Hematopoietic multipotent progenitor cell treated with erythropoietin and hydrocortisone succinate and interleukin-3 and kit ligand, for 4 days (in vitro differentiated cells): ENCODE measurements around the gene CDH6.
A peak's percentile ranks its signal among the peaks of the same experiment; 100 is the strongest.

Experiments
- DNase-seq: peaks from one replicate; pipeline ENCODE4 v3.0.0-alpha.2; 2015

The CDH6 gene

GRCh38 chr5:31255041-31255440 is 61.6 kb downstream of the CDH6 start:
- no peak for DNase-seq

GRCh38 chr5:31268256-31268655 is 74.8 kb downstream of the CDH6 start:
- no peak for DNase-seq

- DNase-seq = no peak
Observed at GRCh38 chr5:31268686-31269085, 75.2 kb downstream of the CDH6 start.

- DNase-seq = no peak
Observed at GRCh38 chr5:31269259-31269658, 75.8 kb downstream of the CDH6 start.

- DNase-seq = peak; percentile 60
Observed at GRCh38 chr5:31270396-31270795, 76.9 kb downstream of the CDH6 start.

DNA sequence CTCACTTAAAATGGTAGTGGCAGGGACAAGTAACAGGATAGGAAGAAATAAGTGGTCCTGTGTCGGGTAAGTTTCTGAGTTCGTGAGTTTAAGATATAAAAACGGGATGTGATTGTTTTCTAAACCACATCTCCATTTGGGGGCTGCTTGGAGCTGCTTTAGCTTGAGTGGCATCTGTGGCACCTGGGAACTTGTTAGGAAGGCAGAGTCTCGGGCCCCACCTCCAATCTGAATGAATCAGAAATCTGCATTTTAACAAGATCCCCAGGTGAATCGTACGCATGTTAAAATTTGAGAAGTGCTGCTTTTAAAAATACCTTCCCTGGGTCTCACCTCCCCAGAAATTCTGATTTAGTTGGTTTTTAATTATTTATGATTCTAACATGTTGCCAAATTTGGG is 78.1 kb downstream of the CDH6 start:
- no peak for DNase-seq

- DNase-seq = no peak
Observed at GRCh38 chr5:31273161-31273560, 79.7 kb downstream of the CDH6 start.

DNA sequence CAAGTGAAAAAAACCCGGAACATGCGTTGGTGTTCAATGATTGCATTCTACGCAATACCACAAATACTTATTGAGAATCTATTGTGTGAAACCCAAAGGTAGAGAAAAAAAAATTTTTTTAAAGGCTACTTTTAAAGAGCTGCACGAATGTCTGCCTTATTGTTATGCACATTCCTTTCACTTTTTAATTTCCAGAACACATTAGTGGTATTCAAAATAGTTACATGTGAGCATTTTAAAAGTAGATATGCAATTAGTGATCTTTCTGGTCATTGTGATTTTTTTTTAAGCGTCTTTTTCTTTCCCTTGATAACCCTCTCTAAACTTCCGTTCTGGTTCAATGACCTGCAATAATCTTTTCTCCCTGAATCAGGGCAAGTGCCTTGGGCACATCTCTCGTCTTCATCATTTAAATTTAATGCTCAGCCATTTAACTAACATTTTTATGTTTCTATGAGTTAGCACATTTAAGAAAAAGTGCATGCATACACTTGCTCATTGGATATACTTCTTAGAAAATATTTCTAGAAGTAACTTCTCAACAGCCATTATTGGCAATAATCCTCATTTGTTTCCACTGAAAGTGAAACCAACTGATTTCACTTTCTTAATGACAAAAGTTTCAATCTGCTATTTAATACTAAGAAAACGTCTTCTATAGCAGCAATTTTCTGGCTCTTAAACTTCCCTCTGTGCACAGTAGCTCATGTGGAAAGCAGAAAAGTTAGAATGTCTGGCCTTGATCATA is 80.3 kb downstream of the CDH6 start:
- no peak for DNase-seq

GRCh38 chr5:31280210-31280609 is 86.7 kb downstream of the CDH6 start:
- no peak for DNase-seq

DNA sequence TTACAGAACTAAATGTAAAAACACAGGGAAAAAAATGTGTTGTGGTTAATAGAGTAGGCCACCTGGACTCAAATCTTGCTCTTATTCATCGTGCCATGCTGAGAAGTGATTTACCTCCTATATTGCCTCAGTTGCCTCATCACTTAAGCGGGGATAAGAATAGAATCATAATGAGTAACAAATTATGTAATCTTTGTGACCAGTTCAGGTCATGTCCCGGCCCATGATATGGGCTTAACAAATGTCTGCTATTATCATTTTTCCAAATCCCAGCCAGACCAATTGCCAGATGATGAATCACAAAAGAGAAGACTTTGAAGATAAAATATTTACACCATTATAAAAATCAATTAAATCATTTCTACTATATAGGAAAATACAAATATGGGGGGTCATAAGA is 89.8 kb downstream of the CDH6 start:
- no peak for DNase-seq

DNA sequence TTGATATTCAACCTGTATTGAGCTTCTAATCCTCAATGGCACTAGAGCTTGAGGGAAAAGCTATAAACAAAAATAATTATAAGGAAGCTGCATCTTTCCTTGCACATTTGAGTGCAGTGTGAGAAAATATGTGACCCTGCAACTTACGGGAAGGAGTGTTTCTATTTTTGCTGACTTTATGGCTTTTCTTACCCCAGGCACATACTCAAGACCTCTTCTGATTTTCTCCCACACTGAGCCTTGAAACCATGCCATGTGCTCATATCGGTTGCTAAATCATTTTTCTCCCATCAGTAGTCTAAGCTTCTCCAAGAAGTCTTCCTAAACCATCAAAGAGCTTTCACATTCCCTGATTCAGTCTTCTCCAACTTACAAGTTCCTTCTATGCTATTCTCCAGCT is 91.5 kb downstream of the CDH6 start:
- DNase-seq = no peak

DNA sequence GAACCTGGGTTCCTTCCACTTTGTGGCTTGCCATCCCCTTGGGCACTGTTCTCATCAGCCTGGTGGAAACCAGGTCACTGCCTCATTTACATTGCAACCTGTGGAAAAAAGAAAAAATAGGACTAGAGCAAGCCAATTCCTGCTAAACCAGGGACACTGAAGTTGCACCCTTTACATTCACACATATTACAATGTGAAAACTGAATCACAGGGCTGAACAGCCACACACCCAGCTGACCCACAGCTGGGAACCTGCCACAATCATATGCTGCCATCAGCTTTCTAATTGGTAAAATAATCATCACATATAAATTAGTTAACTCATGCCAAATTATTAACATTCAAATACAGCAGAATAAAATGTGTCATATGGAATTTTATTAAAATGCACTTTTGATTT is 94.5 kb downstream of the CDH6 start:
- no peak for DNase-seq

- DNase-seq = no peak
Observed at GRCh38 chr5:31289429-31289828, 95.9 kb downstream of the CDH6 start.

- no peak for DNase-seq
Observed at GRCh38 chr5:31291323-31291854, 97.9 kb downstream of the CDH6 start.

DNA sequence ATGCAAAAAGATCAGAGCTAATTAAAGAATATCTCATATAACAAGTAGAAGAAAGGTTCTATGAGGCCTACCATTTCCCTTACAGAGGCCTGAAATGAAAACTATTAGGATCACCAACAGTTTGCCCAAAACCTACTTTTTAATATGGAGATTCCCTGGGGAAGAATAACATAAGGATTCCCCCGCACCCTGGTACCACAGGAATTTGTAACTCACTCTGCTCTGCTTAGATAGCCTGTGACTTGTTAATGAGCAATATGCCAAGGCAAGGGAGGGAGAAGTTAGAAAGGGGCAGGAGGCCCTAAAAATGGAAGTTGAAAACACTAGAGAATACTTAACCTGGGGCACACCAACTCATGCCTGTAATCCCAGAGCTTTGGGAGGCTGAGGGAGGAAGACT is 107.0 kb downstream of the CDH6 start:
- DNase-seq = no peak

GRCh38 chr5:31301833-31302232 is 108.3 kb downstream of the CDH6 start:
- no peak for DNase-seq

DNA sequence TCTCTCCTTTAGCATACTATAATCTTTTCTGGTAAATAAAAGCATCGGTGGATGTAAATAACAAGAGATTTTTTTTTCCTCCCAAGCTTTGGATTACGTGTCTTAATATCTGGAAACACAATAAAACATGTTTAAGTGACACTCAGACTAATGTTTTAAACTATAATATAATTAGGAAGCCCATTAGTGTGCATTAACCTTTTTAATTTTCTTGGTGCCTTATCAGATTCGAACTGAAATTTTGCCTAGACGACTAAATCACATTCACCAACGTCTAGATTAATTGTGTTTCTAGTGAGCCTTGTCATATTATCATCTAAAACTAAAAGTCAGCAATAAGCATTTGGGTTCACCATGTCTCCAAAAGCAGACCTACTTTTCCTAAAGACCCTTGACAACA is 110.2 kb downstream of the CDH6 start:
- DNase-seq = no peak

DNA sequence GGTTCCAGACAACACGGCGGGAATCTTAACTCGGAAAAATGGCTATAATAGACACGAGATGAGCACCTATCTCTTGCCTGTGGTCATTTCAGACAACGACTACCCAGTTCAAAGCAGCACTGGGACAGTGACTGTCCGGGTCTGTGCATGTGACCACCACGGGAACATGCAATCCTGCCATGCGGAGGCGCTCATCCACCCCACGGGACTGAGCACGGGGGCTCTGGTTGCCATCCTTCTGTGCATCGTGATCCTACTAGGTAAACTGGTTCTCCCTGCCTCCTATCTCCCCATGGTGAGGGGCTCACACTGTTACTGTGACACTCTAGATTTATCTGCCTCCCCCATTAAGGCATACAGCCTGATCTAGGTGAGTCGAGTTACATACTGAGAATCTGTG is 124.2 kb downstream of the CDH6 start:
- no peak for DNase-seq

- DNase-seq = no peak
Observed at GRCh38 chr5:31319335-31319734, 125.8 kb downstream of the CDH6 start.

GRCh38 chr5:31322946-31323345 is 129.5 kb downstream of the CDH6 start:
- DNase-seq = no peak

GRCh38 chr5:31324842-31325241 is 131.4 kb downstream of the CDH6 start:
- no peak for DNase-seq

DNA sequence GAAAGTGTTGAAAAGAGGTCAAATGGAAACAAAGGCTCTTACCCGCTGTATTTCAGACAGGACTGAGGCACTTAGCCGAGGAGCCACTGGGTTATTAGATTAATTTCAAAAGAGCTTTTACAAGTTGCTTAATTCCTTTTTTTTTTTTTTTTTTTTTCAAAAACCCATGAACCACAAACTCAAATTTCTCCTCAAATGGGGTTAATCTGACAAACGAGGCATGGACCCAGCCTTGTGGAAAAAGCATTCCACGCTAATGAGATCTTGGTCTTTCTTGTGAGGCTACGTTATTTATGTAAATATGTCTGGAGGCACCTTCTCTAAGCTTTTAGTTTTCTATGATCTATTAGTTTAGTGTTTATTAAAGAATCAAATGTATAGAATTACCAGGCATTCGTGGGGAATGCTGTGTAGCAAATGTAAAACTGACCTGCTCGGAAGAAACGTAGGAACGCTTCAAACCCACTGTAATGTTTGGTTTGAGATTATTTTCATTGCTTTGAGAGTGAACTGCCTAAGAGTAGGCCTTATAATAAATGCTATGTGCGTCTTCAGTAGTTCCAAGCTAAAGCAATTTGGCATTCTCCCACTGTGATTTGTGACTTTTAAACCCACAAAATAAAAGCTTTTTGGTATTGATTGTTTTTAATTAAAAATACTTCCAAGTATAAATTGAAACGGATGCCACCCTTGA is 134.7 kb downstream of the CDH6 start:
- DNase-seq = no peak

DNA sequence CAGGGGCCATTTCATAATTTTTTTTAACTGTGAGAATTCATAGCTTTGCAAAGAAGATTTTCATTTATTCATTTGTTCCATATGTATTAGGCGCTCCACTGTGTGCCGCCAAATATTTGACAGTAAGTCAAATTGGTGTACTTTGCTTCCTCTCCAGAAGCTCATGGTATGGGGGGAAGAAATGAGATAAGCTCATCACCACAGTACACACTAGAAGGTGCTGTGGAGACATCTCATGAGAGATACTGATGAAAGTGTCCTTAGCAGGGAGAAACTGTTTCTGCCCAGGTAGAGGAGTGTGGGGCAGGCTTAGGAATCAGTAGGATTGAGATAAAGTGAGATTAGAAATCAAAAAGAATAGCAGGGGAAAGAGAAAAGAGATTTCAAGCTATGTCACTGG is 136.2 kb downstream of the CDH6 start:
- DNase-seq = no peak

DNA sequence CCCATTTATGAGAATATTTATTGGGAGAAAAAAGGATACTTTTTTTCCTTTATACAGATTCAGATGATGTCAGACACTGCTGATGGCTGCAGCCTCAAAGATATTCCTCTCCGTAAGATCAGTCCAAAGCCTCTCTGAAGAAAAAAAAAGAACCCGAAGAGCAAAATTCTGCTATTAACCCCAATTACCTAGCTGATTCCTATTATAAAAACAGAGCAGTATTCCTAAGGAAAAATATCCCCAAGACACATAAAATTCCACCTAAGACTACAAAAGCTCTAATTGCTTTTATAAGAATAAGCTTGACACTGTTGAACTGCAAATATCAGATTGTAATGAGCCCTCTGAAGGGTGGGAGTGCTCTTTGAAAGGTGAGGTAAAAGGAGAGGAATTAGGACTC is 138.7 kb downstream of the CDH6 start:
- no peak for DNase-seq

DNA sequence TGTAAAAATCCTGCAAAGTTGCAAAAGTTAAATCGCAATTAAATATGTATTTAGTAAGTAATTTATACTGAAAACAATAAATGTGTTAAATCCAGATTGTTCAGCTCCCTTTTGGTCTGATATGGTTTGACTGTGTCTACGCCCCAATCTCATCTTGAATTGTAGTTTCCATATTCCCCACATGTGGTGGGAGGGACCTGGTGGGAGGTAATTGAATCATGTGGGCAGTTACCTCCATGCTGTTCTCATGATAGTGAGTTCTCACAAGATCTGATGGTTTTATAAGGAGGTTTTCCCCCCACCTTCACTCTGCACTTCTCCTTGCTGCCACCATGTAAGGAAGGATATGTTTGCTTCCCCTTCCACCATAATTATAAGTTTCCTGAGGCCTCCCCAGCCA is 140.0 kb downstream of the CDH6 start:
- no peak for DNase-seq
